Neural cell (in vitro differentiated cells): ENCODE data around the gene EXOC4. TPM values are rescaled to one million over a fixed set of nuclear protein-coding genes. Genes with fewer than 3 reads are reported as not detected.

Experiments
- H2AFZ ChIP-seq: fragments of 200-600, 300-800 bp; sonication (generic), shearing (Covaris generic); 2 replicates; pipeline ENCODE4 v1.6.0; 2014; ENCODE audit warnings: low read depth, mild to moderate bottlenecking, antibody characterized with exemption, low read length, moderate library complexity
- H3F3A ChIP-seq: fragments of 200-600 bp; shearing (Covaris generic); 2 replicates; pipeline ENCODE4 v1.6.1; 2016; ENCODE audit warnings: mild to moderate bottlenecking, moderate library complexity, mixed read lengths, antibody characterized with exemption, low read length; ENCODE audit not compliant: insufficient read depth, poor library complexity, severe bottlenecking
- H3K27ac ChIP-seq: fragments of 200-600, 300-800 bp; sonication (generic), shearing (Covaris generic); 2 replicates; pipeline ENCODE4 v1.5.1; 2014; ENCODE audit warnings: mild to moderate bottlenecking, low read length, moderate library complexity
- H3K27me3 ChIP-seq: fragments of 300-800, 200-600 bp; sonication (generic), shearing (Covaris generic); 2 replicates; pipeline ENCODE4 v1.6.0; 2014; ENCODE audit warnings: mild to moderate bottlenecking, low read depth, low read length, moderate library complexity; ENCODE audit not compliant: insufficient read depth
- H3K36me3 ChIP-seq: fragments of 300-800, 200-600 bp; sonication (generic), shearing (Covaris generic); 2 replicates; pipeline ENCODE4 v1.5.1; 2014; ENCODE audit warnings: mild to moderate bottlenecking, antibody characterized with exemption, low read length, moderate library complexity; ENCODE audit not compliant: insufficient read depth
- H3K4me2 ChIP-seq: fragments of 300-800, 200-600 bp; sonication (generic), shearing (Covaris generic); 2 replicates; pipeline ENCODE4 v1.6.0; 2014; ENCODE audit warnings: mild to moderate bottlenecking, low read length
- H3K4me3 ChIP-seq: fragments of 300-800, 200-600 bp; sonication (generic), shearing (Covaris generic); 2 replicates; pipeline ENCODE4 v1.5.1; 2014; ENCODE audit warnings: mild to moderate bottlenecking, low read length, moderate library complexity
- H3K79me2 ChIP-seq: fragments of 200-600 bp; shearing (Covaris generic); replicated peaks from 2 replicates; pipeline ENCODE4 v1.6.0; 2014; ENCODE audit warnings: mild to moderate bottlenecking, low read length, moderate library complexity; ENCODE audit not compliant: insufficient read depth
- H3K9ac ChIP-seq: fragments of 300-800, 200-600 bp; sonication (generic), shearing (Covaris generic); 2 replicates; pipeline ENCODE4 v1.6.1; 2016; ENCODE audit warnings: mild to moderate bottlenecking, low read length, mixed read lengths
- H3K9me2 ChIP-seq: fragments of 200-600 bp; shearing (Covaris generic); 2 replicates; pipeline ENCODE4 v1.6.1; 2016; ENCODE audit warnings: mild to moderate bottlenecking, low read length, mixed read lengths; ENCODE audit not compliant: insufficient read depth
- H3K9me3 ChIP-seq: fragments of 200-600, 300-800 bp; sonication (generic), shearing (Covaris generic); 2 replicates; pipeline ENCODE4 v1.6.1; 2016; ENCODE audit warnings: mild to moderate bottlenecking, mixed run types, low read length, moderate library complexity, mixed read lengths
- H4K20me1 ChIP-seq: fragments of 200-600 bp; shearing (Covaris generic); 2 replicates; pipeline ENCODE4 v1.6.1; 2016; ENCODE audit warnings: mild to moderate bottlenecking, mixed run types; ENCODE audit not compliant: insufficient read depth
- CTCF ChIP-seq: fragments of 450-650 bp; IDR thresholded peaks from 2 replicates; pipeline ENCODE4 v1.5.1; 2014; ENCODE audit warnings: antibody characterized with exemption, mild to moderate bottlenecking, moderate library complexity; ENCODE audit not compliant: poor library complexity, severe bottlenecking
- EZH2 ChIP-seq: fragments of 200-600, 300-800 bp; shearing (Covaris generic), sonication (generic); IDR thresholded peaks from 2 replicates; pipeline ENCODE4 v1.6.1; 2014; ENCODE audit warnings: antibody characterized with exemption, low read length, borderline replicate concordance, mild to moderate bottlenecking; ENCODE audit not compliant: insufficient read depth, poor library complexity, severe bottlenecking
- POLR2AphosphoS5 ChIP-seq: IDR thresholded peaks from 2 replicates; pipeline ENCODE4 v1.6.1; 2012
- RAD21 ChIP-seq: fragments of 450-650 bp; conservative IDR thresholded peaks from 2 replicates; pipeline ENCODE4 v1.6.1; 2014; ENCODE audit warnings: antibody characterized with exemption, mild to moderate bottlenecking, moderate library complexity
- REST ChIP-seq: IDR thresholded peaks from 2 replicates; pipeline ENCODE4 v1.6.1; 2012; ENCODE audit warnings: borderline replicate concordance
- SMC3 ChIP-seq: fragments of 450-650 bp; conservative IDR thresholded peaks from 2 replicates; pipeline ENCODE4 v1.6.1; 2014; ENCODE audit warnings: antibody characterized with exemption, mild to moderate bottlenecking, moderate library complexity; ENCODE audit not compliant: poor library complexity
- polyA plus RNA-seq: library from polyadenylated mRNA; depleted of rRNA; stranded (reverse); fragments of >200 nt; gene quantifications from 2 replicates; pipeline ENCODE4 v1.2.3, GENCODE V29; 2014

EXOC4 gene
- polyA plus RNA-seq, 1 donor from 2014 or later, result 36.5 TPM

GRCh38 chr7:133274265-133274664 is 21.4 kb downstream of the EXOC4 start:
- no peak for TF ChIP-seq REST
- TF ChIP-seq POLR2AphosphoS5, result no peak
- Histone ChIP-seq H3K36me3 (peaks cover under 1% of the 10 kb centered on the region), H3K9ac (no peak overlapping the region), H3K9me2 (no peaks in the 10 kb centered on the region), H2AFZ (no peak overlapping the region), H4K20me1 (no peaks in the 10 kb centered on the region), H3K9me3 (no peaks in the 10 kb centered on the region), H3K4me3 (no peak overlapping the region), H3K4me2 (no peak overlapping the region), H3F3A (no peaks in the 10 kb centered on the region), H3K27me3 (no peaks in the 10 kb centered on the region), H3K27ac (no peak overlapping the region), H3K79me2 (no peaks in the 10 kb centered on the region)

- no peaks in the 10 kb centered on the region for H3K27me3 ChIP-seq
- H3K79me2 ChIP-seq, result no peaks in the 10 kb centered on the region
- no peaks in the 10 kb centered on the region for H3K9me3 ChIP-seq
- no peak overlapping the region for H3K4me3 ChIP-seq
- no peaks in the 10 kb centered on the region for H3K9me2 ChIP-seq
- H4K20me1 ChIP-seq, result no peaks in the 10 kb centered on the region
- H3F3A ChIP-seq, result no peaks in the 10 kb centered on the region
- no peak overlapping the region for H3K27ac ChIP-seq
- H3K9ac ChIP-seq, result no peak overlapping the region
- H3K36me3 ChIP-seq, result peaks cover 4% of the 10 kb centered on the region
- H3K4me2 ChIP-seq, result no peak overlapping the region
- H2AFZ ChIP-seq, result no peak overlapping the region
- no peak for TF ChIP-seq CTCF
- no peak for TF ChIP-seq REST
- no peak for TF ChIP-seq SMC3
- no peak for TF ChIP-seq RAD21
- no peak for TF ChIP-seq EZH2
Measured at GRCh38 chr7:133275008-133275407, 22.1 kb downstream of the EXOC4 start.
